Activated CD8-positive, alpha-beta T cell treated with anti-CD3 and anti-CD28 coated beads for 36 hours (primary cell): ENCODE results near the gene RXRG. TPM values are rescaled to one million over a fixed set of nuclear protein-coding genes. Genes with fewer than 3 reads are reported as not detected.
"Not testable (repeated sequence)": the region's sequence is repeated elsewhere in the genome, so short reads cannot be mapped to it uniquely, and the experiment has no call there.

Source experiments
- ATAC-seq: fragments of 200-7000 bp; cut with Tn5 transposase; one replicate; pipeline ENCODE4 v1.10.0; 2021; ENCODE audit warnings: mild to moderate bottlenecking, moderate library complexity
- CTCF ChIA-PET: fragments of 350-600 bp; sonication (Branson Sonifier 250); formaldehyde crosslinking; loops from one replicate; lab custom pipeline; 2021; ENCODE audit warnings: antibody characterized with exemption; lab: Charles Lee
- POLR2A ChIA-PET: fragments of 350-600 bp; sonication (Branson Sonifier 250); formaldehyde crosslinking; loops from one replicate; lab custom pipeline; 2021; ENCODE audit warnings: antibody characterized with exemption; lab: Charles Lee
- DNase-seq: peaks from one replicate; pipeline ENCODE4 v3.0.0-alpha.2; 2020
- H3K27ac Mint-ChIP-seq: one replicate; pipeline ENCODE4 v1.8.0; 2021; ENCODE audit warnings: mild to moderate bottlenecking, mixed read lengths
- H3K27me3 Mint-ChIP-seq: one replicate; pipeline ENCODE4 v1.8.0; 2021; ENCODE audit warnings: mixed read lengths
- H3K36me3 Mint-ChIP-seq: one replicate; pipeline ENCODE4 v1.8.0; 2021; ENCODE audit warnings: low read depth, mixed read lengths
- H3K4me1 Mint-ChIP-seq: one replicate; pipeline ENCODE4 v1.8.0; 2021; ENCODE audit warnings: low read depth, mixed read lengths
- H3K4me3 Mint-ChIP-seq: one replicate; pipeline ENCODE4 v1.8.0; 2021; ENCODE audit warnings: mild to moderate bottlenecking, moderate library complexity, mixed read lengths
- H3K9me3 Mint-ChIP-seq: one replicate; pipeline ENCODE4 v1.8.0; 2021; ENCODE audit warnings: mixed read lengths
- CTCF ChIP-seq: fragments of 200-600 bp; IDR thresholded peaks from one replicate; pipeline ENCODE4 v1.8.0; 2022; ENCODE audit warnings: antibody characterized with exemption, mild to moderate bottlenecking
- intact Hi-C: fragments of 100-400 bp; cut with micrococcal nuclease; formaldehyde crosslinking; loops from one replicate; pipeline ENCODE4 v1.10.0; 2022
- total RNA-seq, 2 experiments: library from RNA; stranded (reverse); gene quantifications; one replicate each; pipeline ENCODE4 v1.2.3, GENCODE V29; 2021

RXRG gene
- total RNA-seq, 2 experiments from 2014 or later, result not detected

- Mint-ChIP-seq H3K36me3 (no peaks in the 10 kb centered on the region), H3K9me3 (no peaks in the 10 kb centered on the region), H3K4me3 (no peak overlapping the region), H3K27ac (no peak overlapping the region), H3K27me3 (peaks cover 6% of the 10 kb centered on the region), H3K4me1 (no peaks in the 10 kb centered on the region)
- intact Hi-C loops, result no loop called here
- TF ChIP-seq CTCF, result no peak
- ChIA-PET POLR2A (no interaction called here), CTCF (no interaction called here)
- ATAC-seq (no peak), DNase-seq (no peak)
Observed at GRCh38 chr1:165467706-165468105, 22.8 kb upstream of the RXRG start.

GRCh38 chr1:165463978-165464377 is 19.1 kb upstream of the RXRG start:
- CTCF ChIA-PET, result interaction anchor here (1.6 to 1.7 kb wide), 2 partner anchors 96 to 137 kb away, joined by 4 read pairs; no protein-coding TSS in a partner anchor

GRCh38 chr1:165459683-165460082 is 14.8 kb upstream of the RXRG start:
- ChIA-PET POLR2A (interaction anchor here (1.3 kb wide), 1 partner anchor 13 kb away, joined by 3 read pairs; no protein-coding TSS in a partner anchor), CTCF (interaction anchor here (1.0 kb wide), 1 partner anchor 93 kb away, joined by 3 read pairs; no protein-coding TSS in a partner anchor)
- H3K27me3 Mint-ChIP-seq, intact Hi-C loops, H3K27ac Mint-ChIP-seq, H3K36me3 Mint-ChIP-seq, H3K9me3 Mint-ChIP-seq, DNase-seq, ATAC-seq, H3K4me3 Mint-ChIP-seq, H3K4me1 Mint-ChIP-seq: not testable (repeated sequence)

More at GRCh38 chr1:165463978-165464377, 19.1 kb upstream of the RXRG start:
- no peaks in the 10 kb centered on the region for H3K9me3 Mint-ChIP-seq
- no peaks in the 10 kb centered on the region for H3K36me3 Mint-ChIP-seq
- TF ChIP-seq CTCF, result no peak
- H3K4me3 Mint-ChIP-seq, result no peak overlapping the region
- H3K27ac Mint-ChIP-seq, result no peak overlapping the region
- no peaks in the 10 kb centered on the region for H3K4me1 Mint-ChIP-seq
- intact Hi-C loops, result no loop called here
- POLR2A ChIA-PET, result no interaction called here
- DNase-seq, result no peak
- ATAC-seq, result no peak
- H3K27me3 Mint-ChIP-seq, result peaks cover 9% of the 10 kb centered on the region

GRCh38 chr1:165456861-165457260 is 11.9 kb upstream of the RXRG start:
- Mint-ChIP-seq H3K36me3 (no peaks in the 10 kb centered on the region), H3K4me1 (no peaks in the 10 kb centered on the region), H3K27ac (no peak overlapping the region), H3K4me3 (no peak overlapping the region), H3K27me3 (peaks cover 8% of the 10 kb centered on the region), H3K9me3 (no peaks in the 10 kb centered on the region)
- POLR2A ChIA-PET, result no interaction called here
- DNase-seq (no peak), ATAC-seq (no peak)
- no peak for TF ChIP-seq CTCF
- intact Hi-C loops, result no loop called here
- CTCF ChIA-PET, result no interaction called here

GRCh38 chr1:165456114-165456513 is 11.2 kb upstream of the RXRG start:
- ChIA-PET CTCF (no interaction called here), POLR2A (no interaction called here)
- Mint-ChIP-seq H3K27me3 (peaks cover 8% of the 10 kb centered on the region), H3K27ac (no peak overlapping the region), H3K4me3 (no peak overlapping the region), H3K4me1 (no peaks in the 10 kb centered on the region), H3K9me3 (no peaks in the 10 kb centered on the region), H3K36me3 (no peaks in the 10 kb centered on the region)
- no peak for ATAC-seq
- intact Hi-C loops, result no loop called here
- no peak for TF ChIP-seq CTCF
- no peak for DNase-seq
